ENCODE results near the gene MUC4. TPM values are rescaled to one million over a fixed set of nuclear protein-coding genes. Genes with fewer than 3 reads are reported as not detected.
A peak's percentile ranks its signal among the peaks of the same experiment; 100 is the strongest.
"Not testable (repeated sequence)": the region's sequence is repeated elsewhere in the genome, so short reads cannot be mapped to it uniquely, and the experiment has no call there.

Gene MUC4
- total RNA-seq, 4 donors from 2014 or later, result 5.8 to 23.1 (median 13.0) TPM

- Histone ChIP-seq H3K36me3 (no peaks in the 10 kb centered on the region), H3K27ac (no peak overlapping the region), H3K27me3 (no peaks in the 10 kb centered on the region), H3K9me3 (no peaks in the 10 kb centered on the region), H3K4me1 (peaks cover 0 to 9% (median 4%) of the 10 kb centered on the region in 4 donors), H3K4me3 (no peak overlapping the region)
- TF ChIP-seq CTCF (IDR thresholded peaks at IDR 0.05) (no peak), POLR2A (IDR thresholded peaks at IDR 0.05) (no peak)
- DNase-seq, result peak in 1 of 3 donors; percentile 29
Measured at GRCh38 chr3:195751560-195751959, 60.2 kb downstream of the MUC4 start.

- Histone ChIP-seq H3K4me3 (no peak overlapping the region), H3K4me1 (peaks cover 0 to 9% (median 4%) of the 10 kb centered on the region in 4 donors), H3K36me3 (no peaks in the 10 kb centered on the region), H3K27me3 (no peaks in the 10 kb centered on the region), H3K9me3 (no peaks in the 10 kb centered on the region), H3K27ac (no peak overlapping the region)
- TF ChIP-seq POLR2A (IDR thresholded peaks at IDR 0.05) (no peak), CTCF (IDR thresholded peaks at IDR 0.05) (no peak)
- no peak for DNase-seq
Measured at GRCh38 chr3:195750797-195751520, 60.8 kb downstream of the MUC4 start.

GRCh38 chr3:195749101-195749500 is 62.6 kb downstream of the MUC4 start:
- not testable (repeated sequence) for DNase-seq, H3K27ac ChIP-seq, H3K4me1 ChIP-seq, H3K36me3 ChIP-seq, H3K4me3 ChIP-seq, H3K9me3 ChIP-seq, H3K27me3 ChIP-seq

- TF ChIP-seq POLR2A (IDR thresholded peaks at IDR 0.05) (no peak), CTCF (IDR thresholded peaks at IDR 0.05) (no peak)
- no peaks in the 10 kb centered on the region for H3K9me3 ChIP-seq
- H3K27ac ChIP-seq, result no peak overlapping the region
- no peak overlapping the region for H3K4me3 ChIP-seq
- peak in 1 of 3 donors; percentile 46 for DNase-seq
- H3K27me3 ChIP-seq, result no peaks in the 10 kb centered on the region
- H3K4me1 ChIP-seq, result peaks cover 0 to 9% (median 4%) of the 10 kb centered on the region in 4 donors
- H3K36me3 ChIP-seq, result no peaks in the 10 kb centered on the region
Measured at GRCh38 chr3:195748661-195749060, 63.1 kb downstream of the MUC4 start.

- Histone ChIP-seq H3K4me1 (peaks cover 0 to 9% (median 4%) of the 10 kb centered on the region in 4 donors), H3K27ac (no peak overlapping the region), H3K27me3 (no peaks in the 10 kb centered on the region), H3K9me3 (no peaks in the 10 kb centered on the region), H3K36me3 (no peaks in the 10 kb centered on the region), H3K4me3 (no peak overlapping the region)
- TF ChIP-seq CTCF (IDR thresholded peaks at IDR 0.05) (no peak), POLR2A (IDR thresholded peaks at IDR 0.05) (no peak)
- peak in 1 of 3 donors; percentile 27 for DNase-seq
Measured at GRCh38 chr3:195746751-195747150, 65.0 kb downstream of the MUC4 start.

GRCh38 chr3:195746346-195746745 is 65.4 kb downstream of the MUC4 start:
- Histone ChIP-seq H3K27ac (no peak overlapping the region), H3K27me3 (no peaks in the 10 kb centered on the region), H3K4me1 (peaks cover 0 to 9% (median 4%) of the 10 kb centered on the region in 4 donors), H3K9me3 (no peaks in the 10 kb centered on the region), H3K4me3 (no peak overlapping the region), H3K36me3 (no peaks in the 10 kb centered on the region)
- peak in 1 of 3 donors; percentile 43 for DNase-seq
- TF ChIP-seq CTCF (IDR thresholded peaks at IDR 0.05) (no peak), POLR2A (IDR thresholded peaks at IDR 0.05) (no peak)

Measured in Peyer's patch (tissue), 4 donors.